PC-9 (cell line): Measurements from ENCODE around the gene SYNE1. TPM values are rescaled to one million over a fixed set of nuclear protein-coding genes. Genes with fewer than 3 reads are reported as not detected.
"Not testable (repeated sequence)": the region's sequence is repeated elsewhere in the genome, so short reads cannot be mapped to it uniquely, and the experiment has no call there.

Source experiments
- BruUV-seq: library from RNA; stranded (reverse); fragments of 400-500 nt; replicated peaks from 2 replicates; lab custom pipeline; 2021; lab: Mats Ljungman, UMichigan
- CTCF ChIA-PET: fragments of 300-600 bp; sonication (Branson Sonifier 250); formaldehyde crosslinking; loops from one replicate; lab custom pipeline; 2022; ENCODE audit warnings: antibody characterized with exemption; lab: Charles Lee
- POLR2A ChIA-PET: fragments of 300-600 bp; sonication (Branson Sonifier 250); formaldehyde crosslinking; loops from one replicate; lab custom pipeline; 2022; ENCODE audit warnings: antibody characterized with exemption; ENCODE audit not compliant: unreplicated experiment; lab: Charles Lee
- DNase-seq, 2 experiments: peaks; one replicate each; pipeline versions ENCODE4 v3.0.0 to v3.0.0-alpha.2; 2015 to 2022; ENCODE audit warnings: mixed read lengths in 1 of 2
- H2AFZ ChIP-seq: fragments of 200-600 bp; sonication (generic); 2 replicates; pipeline ENCODE4 v1.8.1; 2017; ENCODE audit warnings: antibody characterized with exemption
- H3F3A ChIP-seq: fragments of 200-600 bp; sonication (generic); 2 replicates; pipeline ENCODE4 v1.8.1; 2017; ENCODE audit warnings: antibody characterized with exemption, mild to moderate bottlenecking, low read depth; ENCODE audit not compliant: insufficient read depth
- H3K27ac ChIP-seq: fragments of 200-600 bp; sonication (generic); 2 replicates; pipeline ENCODE4 v1.6.1; 2016; ENCODE audit warnings: mixed run types
- H3K27me3 ChIP-seq: fragments of 200-600 bp; sonication (generic); 2 replicates; pipeline ENCODE4 v1.6.1; 2016; ENCODE audit warnings: low read depth, mixed run types; ENCODE audit not compliant: insufficient read depth
- H3K36me3 ChIP-seq: fragments of 200-600 bp; sonication (generic); 2 replicates; pipeline ENCODE4 v1.6.1; 2016; ENCODE audit warnings: low read depth, mixed run types
- H3K4me1 ChIP-seq: fragments of 200-600 bp; sonication (generic); replicated peaks from 2 replicates; pipeline ENCODE4 v1.6.1; 2016; ENCODE audit warnings: mixed run types; ENCODE audit not compliant: insufficient read depth
- H3K4me2 ChIP-seq: fragments of 200-600 bp; sonication (generic); 2 replicates; pipeline ENCODE4 v1.6.1; 2017; ENCODE audit warnings: mixed run types
- H3K4me3 ChIP-seq: fragments of 200-600 bp; sonication (generic); 2 replicates; pipeline ENCODE4 v1.6.1; 2016; ENCODE audit warnings: mixed run types
- H3K79me2 ChIP-seq: fragments of 200-600 bp; sonication (generic); 2 replicates; pipeline ENCODE4 v1.6.1; 2017; ENCODE audit warnings: low read depth, mixed run types
- H3K9me2 ChIP-seq: fragments of 200-600 bp; sonication (generic); 2 replicates; pipeline ENCODE4 v1.8.1; 2017; ENCODE audit warnings: mild to moderate bottlenecking; ENCODE audit not compliant: insufficient read depth
- H3K9me3 ChIP-seq: fragments of 200-600 bp; sonication (generic); 2 replicates; pipeline ENCODE4 v1.8.1; 2016; ENCODE audit warnings: low read depth; ENCODE audit not compliant: insufficient read depth
- H4K20me1 ChIP-seq: fragments of 200-600 bp; sonication (generic); 2 replicates; pipeline ENCODE4 v1.8.1; 2017; ENCODE audit not compliant: insufficient read depth
- EZH2 ChIP-seq: fragments of 200-600 bp; sonication (generic); IDR thresholded peaks from 2 replicates; pipeline ENCODE4 v1.8.0; 2017; ENCODE audit warnings: antibody characterized with exemption, low read depth
- intact Hi-C: fragments of 100-400 bp; cut with micrococcal nuclease; formaldehyde crosslinking; loops from one replicate; pipeline ENCODE4 v1.10.0; 2022; ENCODE audit not compliant: unreplicated experiment
- total RNA-seq: library from RNA; stranded (reverse); gene quantifications from 2 replicates; pipeline ENCODE4 v1.2.3, GENCODE V29; 2021
- TF ChIP-seq, protein P1 (sequence below): fragments of 200-600 bp; sonication (generic); conservative IDR thresholded peaks from 2 replicates; pipeline ENCODE4 v1.6.1; 2017; ENCODE audit warnings: mixed run types, antibody characterized with exemption, mild to moderate bottlenecking, moderate library complexity

The SYNE1 gene
- total RNA-seq, 1 experiment from 2014 or later, result 13.4 TPM

DNA sequence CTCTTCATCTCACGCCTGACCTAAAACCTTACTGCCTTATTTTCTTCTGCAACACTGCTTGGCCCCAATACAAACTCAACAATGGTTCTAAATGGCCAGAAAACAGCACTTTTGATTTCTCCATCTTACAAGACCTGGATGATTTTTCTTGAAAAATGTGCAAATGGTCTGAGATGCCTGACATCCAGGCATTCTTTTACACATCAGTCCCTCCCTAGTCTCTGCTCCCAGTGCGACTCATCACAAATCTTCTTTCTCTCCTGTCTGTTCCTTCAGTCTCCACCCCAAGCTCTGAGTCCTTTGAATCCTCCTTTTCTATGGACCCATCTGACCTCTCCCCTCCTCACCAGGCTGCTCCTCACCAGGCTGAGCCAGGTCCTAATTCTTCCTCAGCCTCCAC is 145.7 kb downstream of the SYNE1 start:
- H3K4me1 ChIP-seq, CTCF ChIA-PET, intact Hi-C loops, BruUV-seq, H4K20me1 ChIP-seq, H3K27ac ChIP-seq, H3K27me3 ChIP-seq, H3K4me2 ChIP-seq, H3K9me3 ChIP-seq, H3K4me3 ChIP-seq, H2AFZ ChIP-seq, DNase-seq, H3F3A ChIP-seq, POLR2A ChIA-PET, H3K36me3 ChIP-seq, H3K79me2 ChIP-seq, H3K9me2 ChIP-seq: not testable (repeated sequence)

DNA sequence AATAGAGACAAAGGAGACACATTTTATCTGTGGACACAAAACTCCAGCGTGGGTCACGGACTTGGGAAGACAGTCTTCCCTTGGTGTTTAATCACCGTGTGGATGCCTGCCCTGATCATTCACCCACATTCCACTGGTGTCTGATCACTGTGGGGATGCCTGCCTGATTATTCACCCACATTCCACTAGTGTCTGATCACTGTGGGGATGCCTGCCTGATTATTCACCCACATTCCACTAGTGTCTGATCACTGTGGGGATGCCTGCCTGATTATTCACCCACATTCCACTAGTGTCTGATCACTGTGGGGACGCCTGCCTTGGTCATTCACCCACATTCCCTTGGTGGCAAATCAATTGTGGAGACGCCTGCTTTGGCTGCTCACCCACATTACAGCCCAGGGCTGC is 146.2 kb downstream of the SYNE1 start:
- H4K20me1 ChIP-seq, H3K4me2 ChIP-seq, H3K79me2 ChIP-seq, H3K4me3 ChIP-seq, H3K9me2 ChIP-seq, H3K4me1 ChIP-seq, H3K27me3 ChIP-seq, intact Hi-C loops, BruUV-seq, CTCF ChIA-PET, H3F3A ChIP-seq, H3K9me3 ChIP-seq, H2AFZ ChIP-seq, H3K36me3 ChIP-seq, H3K27ac ChIP-seq: not testable (repeated sequence)
- POLR2A ChIA-PET, result interaction anchor here (0.7 kb wide), 1 partner anchor 1031 kb away, joined by 3 read pairs; no protein-coding TSS in a partner anchor
- DNase-seq, result peak in 1 of 2 experiments; percentile 0

DNA sequence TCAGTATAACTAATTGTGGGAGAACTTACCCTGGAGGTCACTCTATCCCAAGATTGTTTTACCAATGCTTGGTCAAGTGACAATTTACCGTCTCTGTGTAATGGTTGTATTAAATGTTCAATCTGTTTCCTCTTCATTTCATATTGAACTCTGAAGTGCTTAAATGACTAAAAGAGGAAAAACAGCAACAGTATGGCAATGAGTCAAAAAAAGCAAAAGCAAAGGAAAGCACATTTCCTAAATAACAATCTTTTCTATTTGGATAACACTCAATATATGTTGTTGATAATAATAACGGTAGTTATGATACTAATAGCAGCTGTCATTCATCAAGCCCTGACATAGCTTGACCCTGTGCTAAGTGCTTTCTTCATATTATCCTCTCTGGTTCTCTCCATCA is 152.4 kb downstream of the SYNE1 start:
- BruUV-seq, result no TSS peak
- no peaks in the 10 kb centered on the region for H3F3A ChIP-seq
- ChIA-PET POLR2A (interaction anchor here (0.5 kb wide), 1 partner anchor 188 kb away, joined by 3 read pairs; no protein-coding TSS in a partner anchor), CTCF (no interaction called here)
- H4K20me1 ChIP-seq, result no peaks in the 10 kb centered on the region
- no peak overlapping the region for H2AFZ ChIP-seq
- H3K9me3 ChIP-seq, result no peaks in the 10 kb centered on the region
- no peak for DNase-seq
- no peaks in the 10 kb centered on the region for H3K4me1 ChIP-seq
- no peak overlapping the region for H3K4me2 ChIP-seq
- H3K36me3 ChIP-seq, result no peaks in the 10 kb centered on the region
- no peak overlapping the region for H3K4me3 ChIP-seq
- H3K9me2 ChIP-seq, result no peaks in the 10 kb centered on the region
- intact Hi-C loops, result loop anchor here (10.0 kb wide), 3 partner anchors 160 to 460 kb away; no protein-coding TSS in a partner anchor
- no peak overlapping the region for H3K27ac ChIP-seq
- H3K27me3 ChIP-seq, result no peaks in the 10 kb centered on the region
- no peaks in the 10 kb centered on the region for H3K79me2 ChIP-seq
- TF ChIP-seq, protein P1, sequence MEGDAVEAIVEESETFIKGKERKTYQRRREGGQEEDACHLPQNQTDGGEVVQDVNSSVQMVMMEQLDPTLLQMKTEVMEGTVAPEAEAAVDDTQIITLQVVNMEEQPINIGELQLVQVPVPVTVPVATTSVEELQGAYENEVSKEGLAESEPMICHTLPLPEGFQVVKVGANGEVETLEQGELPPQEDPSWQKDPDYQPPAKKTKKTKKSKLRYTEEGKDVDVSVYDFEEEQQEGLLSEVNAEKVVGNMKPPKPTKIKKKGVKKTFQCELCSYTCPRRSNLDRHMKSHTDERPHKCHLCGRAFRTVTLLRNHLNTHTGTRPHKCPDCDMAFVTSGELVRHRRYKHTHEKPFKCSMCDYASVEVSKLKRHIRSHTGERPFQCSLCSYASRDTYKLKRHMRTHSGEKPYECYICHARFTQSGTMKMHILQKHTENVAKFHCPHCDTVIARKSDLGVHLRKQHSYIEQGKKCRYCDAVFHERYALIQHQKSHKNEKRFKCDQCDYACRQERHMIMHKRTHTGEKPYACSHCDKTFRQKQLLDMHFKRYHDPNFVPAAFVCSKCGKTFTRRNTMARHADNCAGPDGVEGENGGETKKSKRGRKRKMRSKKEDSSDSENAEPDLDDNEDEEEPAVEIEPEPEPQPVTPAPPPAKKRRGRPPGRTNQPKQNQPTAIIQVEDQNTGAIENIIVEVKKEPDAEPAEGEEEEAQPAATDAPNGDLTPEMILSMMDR, result no peak
- no peak for TF ChIP-seq EZH2

DNA sequence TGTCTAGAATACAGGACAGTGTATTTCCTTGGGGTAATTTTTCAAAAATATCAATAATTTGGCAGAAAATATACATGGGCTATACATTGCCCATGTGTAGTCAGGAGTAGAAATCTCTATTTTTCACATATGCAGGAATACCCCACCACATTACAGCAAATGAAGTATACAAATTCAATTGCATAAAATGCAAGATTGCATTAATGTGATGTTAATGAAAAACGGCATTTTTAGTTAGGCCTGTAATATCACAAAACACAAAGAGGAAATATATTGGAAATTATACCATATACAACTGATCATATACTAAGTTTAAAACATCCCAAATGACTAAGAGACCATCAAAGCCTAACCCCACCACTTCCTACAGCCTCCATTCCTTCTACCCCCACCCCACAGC is 154.9 kb downstream of the SYNE1 start:
- Histone ChIP-seq H3K79me2 (no peaks in the 10 kb centered on the region), H3K27ac (no peak overlapping the region), H3K9me2 (no peaks in the 10 kb centered on the region), H3K4me3 (no peak overlapping the region), H3K9me3 (no peaks in the 10 kb centered on the region), H3K4me1 (no peaks in the 10 kb centered on the region), H3K4me2 (no peak overlapping the region), H3K36me3 (no peaks in the 10 kb centered on the region), H4K20me1 (no peaks in the 10 kb centered on the region), H3F3A (no peaks in the 10 kb centered on the region), H2AFZ (no peak overlapping the region), H3K27me3 (no peaks in the 10 kb centered on the region)
- no peak for DNase-seq
- CTCF ChIA-PET, result no interaction called here
- no TSS peak for BruUV-seq
- TF ChIP-seq, protein P1, result no peak
- no peak for TF ChIP-seq EZH2
- intact Hi-C loops, result loop anchor here (10.0 kb wide), 3 partner anchors 163 to 463 kb away; no protein-coding TSS in a partner anchor
- POLR2A ChIA-PET, result no interaction called here
